ENCODE results near the gene CYP39A1.

Gene CYP39A1

DNA sequence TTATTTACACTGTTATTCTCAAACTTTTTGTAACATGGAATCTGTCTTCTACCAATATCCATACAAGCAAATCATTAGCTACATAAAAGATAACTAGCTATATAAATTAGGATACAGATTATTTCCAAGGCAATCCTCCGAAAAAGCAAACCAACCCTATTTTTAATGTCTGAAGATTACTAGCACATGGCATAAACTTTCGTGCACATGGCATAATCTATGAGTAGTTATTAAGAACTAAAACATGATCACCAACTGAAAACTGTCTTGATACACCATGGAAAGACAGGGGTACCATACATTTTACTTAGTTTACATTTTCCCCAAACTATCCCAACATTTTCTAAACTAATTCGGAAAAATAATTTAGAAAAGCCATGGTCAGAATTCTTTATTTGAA lies 54.4 kb downstream of the CYP39A1 start:
- no peak for FAIRE-seq
- TF ChIP-seq CTCF (IDR thresholded peaks at IDR 0.05; ENCODE audit: insufficient read depth, missing control alignments) = no peak
- no peak for DNase-seq (ENCODE audit: insufficient read length, low spot score)

- no peak for TF ChIP-seq CTCF (IDR thresholded peaks at IDR 0.05; ENCODE audit: insufficient read depth, missing control alignments)
- FAIRE-seq = no peak
- DNase-seq (ENCODE audit: insufficient read length, low spot score) = no peak
Measured at GRCh38 chr6:46592740-46593139, 59.9 kb downstream of the CYP39A1 start.

GRCh38 chr6:46592046-46592445 lies 60.6 kb downstream of the CYP39A1 start:
- TF ChIP-seq CTCF (IDR thresholded peaks at IDR 0.05; ENCODE audit: insufficient read depth, missing control alignments) = no peak
- FAIRE-seq (no peak), DNase-seq (ENCODE audit: insufficient read length, low spot score) (no peak)

DNA sequence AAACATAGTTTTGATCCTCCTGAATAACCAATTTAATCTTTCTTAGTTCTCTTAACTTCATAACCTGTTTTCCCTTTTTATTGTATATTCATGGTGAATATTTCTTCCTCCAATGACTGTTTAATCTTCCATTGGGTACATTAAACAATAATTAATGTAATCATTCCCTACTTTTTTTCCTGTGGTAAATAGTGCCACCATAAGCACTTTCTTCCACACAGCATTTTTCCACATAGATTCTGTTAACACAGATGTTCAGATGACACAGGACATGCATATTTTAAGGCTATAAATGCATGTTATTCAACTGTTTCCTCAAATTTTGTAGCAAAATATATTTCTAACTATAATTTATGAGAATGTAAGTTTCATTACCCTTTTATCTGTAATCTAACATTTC lies 61.9 kb downstream of the CYP39A1 start:
- no peak for DNase-seq (ENCODE audit: insufficient read length, low spot score)
- TF ChIP-seq CTCF (IDR thresholded peaks at IDR 0.05; ENCODE audit: insufficient read depth, missing control alignments) = no peak
- FAIRE-seq = no peak

GRCh38 chr6:46586906-46587305 lies 65.7 kb downstream of the CYP39A1 start:
- no peak for DNase-seq (ENCODE audit: insufficient read length, low spot score)
- no peak for TF ChIP-seq CTCF (IDR thresholded peaks at IDR 0.05; ENCODE audit: insufficient read depth, missing control alignments)
- no peak for FAIRE-seq

GRCh38 chr6:46584586-46584985 lies 68.0 kb downstream of the CYP39A1 start:
- no peak for TF ChIP-seq CTCF (IDR thresholded peaks at IDR 0.05; ENCODE audit: insufficient read depth, missing control alignments)
- FAIRE-seq = no peak
- no peak for DNase-seq (ENCODE audit: insufficient read length, low spot score)

DNA sequence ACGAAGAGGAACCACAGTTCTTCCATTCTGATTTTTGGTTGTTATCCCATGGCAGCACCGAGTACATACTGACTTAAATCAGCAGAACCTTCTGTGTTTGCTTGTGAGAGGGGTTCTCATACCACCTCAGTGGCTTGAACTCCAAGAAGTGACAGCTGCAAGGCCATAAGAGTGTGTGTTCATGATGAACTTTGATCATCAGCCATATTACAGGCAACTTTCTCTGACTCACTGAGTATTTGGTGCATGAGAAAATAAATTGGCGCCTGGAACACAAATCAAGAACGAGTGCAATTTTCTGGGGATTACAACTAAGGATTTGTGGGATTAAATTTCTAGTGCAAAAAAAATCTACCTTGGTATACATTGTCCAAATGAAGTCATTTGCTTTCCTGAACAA lies 68.9 kb downstream of the CYP39A1 start:
- no peak for DNase-seq (ENCODE audit: insufficient read length, low spot score)
- TF ChIP-seq CTCF (IDR thresholded peaks at IDR 0.05; ENCODE audit: insufficient read depth, missing control alignments) = no peak
- FAIRE-seq = no peak
